IMR-90 (cell line): ENCODE measurements around the gene CENPP.

Experiments used
- FOS ChIP-seq: fragments of 150-350 bp; IDR thresholded peaks from 2 replicates; pipeline ENCODE4 v1.6.1; 2016; ENCODE audit warnings: low read depth, low read length
- MAFK ChIP-seq: IDR thresholded peaks from 2 replicates; pipeline ENCODE4 v1.6.1; 2012; ENCODE audit warnings: low read depth, low read length, improper control_type of control experiment
- NFE2L2 ChIP-seq: fragments of 150-350 bp; IDR thresholded peaks from 2 replicates; pipeline ENCODE4 v1.6.1; 2016; ENCODE audit warnings: low read depth, mild to moderate bottlenecking, low read length
- POLR2A ChIP-seq: IDR thresholded peaks from 2 replicates; pipeline ENCODE4 v1.6.1; 2012; ENCODE audit warnings: mild to moderate bottlenecking, low read depth, low read length
- TF ChIP-seq, protein P1 (sequence below): conservative IDR thresholded peaks from 2 replicates; pipeline ENCODE4 v1.5.1; 2012; ENCODE audit warnings: mild to moderate bottlenecking, low read depth, low read length, improper control_type of control experiment
- TF ChIP-seq, protein P2 (sequence below): fragments of 150-350 bp; IDR thresholded peaks from 2 replicates; pipeline ENCODE4 v1.6.1; 2017; ENCODE audit warnings: mild to moderate bottlenecking, antibody characterized with exemption, low read length, low read depth

GRCh38 chr9:92385477-92385876, 59.7 kb downstream of the CENPP start:
- TF ChIP-seq FOS (no peak), NFE2L2 (no peak), POLR2A (no peak), MAFK (no peak)
- TF ChIP-seq, protein P1, sequence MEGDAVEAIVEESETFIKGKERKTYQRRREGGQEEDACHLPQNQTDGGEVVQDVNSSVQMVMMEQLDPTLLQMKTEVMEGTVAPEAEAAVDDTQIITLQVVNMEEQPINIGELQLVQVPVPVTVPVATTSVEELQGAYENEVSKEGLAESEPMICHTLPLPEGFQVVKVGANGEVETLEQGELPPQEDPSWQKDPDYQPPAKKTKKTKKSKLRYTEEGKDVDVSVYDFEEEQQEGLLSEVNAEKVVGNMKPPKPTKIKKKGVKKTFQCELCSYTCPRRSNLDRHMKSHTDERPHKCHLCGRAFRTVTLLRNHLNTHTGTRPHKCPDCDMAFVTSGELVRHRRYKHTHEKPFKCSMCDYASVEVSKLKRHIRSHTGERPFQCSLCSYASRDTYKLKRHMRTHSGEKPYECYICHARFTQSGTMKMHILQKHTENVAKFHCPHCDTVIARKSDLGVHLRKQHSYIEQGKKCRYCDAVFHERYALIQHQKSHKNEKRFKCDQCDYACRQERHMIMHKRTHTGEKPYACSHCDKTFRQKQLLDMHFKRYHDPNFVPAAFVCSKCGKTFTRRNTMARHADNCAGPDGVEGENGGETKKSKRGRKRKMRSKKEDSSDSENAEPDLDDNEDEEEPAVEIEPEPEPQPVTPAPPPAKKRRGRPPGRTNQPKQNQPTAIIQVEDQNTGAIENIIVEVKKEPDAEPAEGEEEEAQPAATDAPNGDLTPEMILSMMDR = no peak
- TF ChIP-seq, protein P2, sequence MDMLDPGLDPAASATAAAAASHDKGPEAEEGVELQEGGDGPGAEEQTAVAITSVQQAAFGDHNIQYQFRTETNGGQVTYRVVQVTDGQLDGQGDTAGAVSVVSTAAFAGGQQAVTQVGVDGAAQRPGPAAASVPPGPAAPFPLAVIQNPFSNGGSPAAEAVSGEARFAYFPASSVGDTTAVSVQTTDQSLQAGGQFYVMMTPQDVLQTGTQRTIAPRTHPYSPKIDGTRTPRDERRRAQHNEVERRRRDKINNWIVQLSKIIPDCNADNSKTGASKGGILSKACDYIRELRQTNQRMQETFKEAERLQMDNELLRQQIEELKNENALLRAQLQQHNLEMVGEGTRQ = no peak
